ENCODE measurements around the gene RTL1.

RTL1 gene

GRCh38 chr14:100860556-100861187, 42.9 kb downstream of the RTL1 start:
- TF ChIP-seq FOXP2 (optimal IDR thresholded peaks at IDR 0.05; ENCODE audit: borderline replicate concordance, extremely low read depth, extremely low read length, insufficient read depth) = no peak
- no peak for TF ChIP-seq POLR2AphosphoS5 (IDR thresholded peaks at IDR 0.05; ENCODE audit: low read depth, low read length)
- no peak for TF ChIP-seq REST (IDR thresholded peaks at IDR 0.05; ENCODE audit: insufficient read depth in 1 of 2, low read depth in 2 of 2, low read length in 2 of 2)
- TF ChIP-seq SIN3A (IDR thresholded peaks at IDR 0.05; ENCODE audit: borderline replicate concordance, insufficient read depth, low read length) = no peak
- no peak for TF ChIP-seq TAF1 (IDR thresholded peaks at IDR 0.05; ENCODE audit: borderline replicate concordance, insufficient read depth, low read length)

GRCh38 chr14:100859781-100860180, 43.7 kb downstream of the RTL1 start:
- TF ChIP-seq FOXP2 (optimal IDR thresholded peaks at IDR 0.05; ENCODE audit: borderline replicate concordance, extremely low read depth, extremely low read length, insufficient read depth) (no peak), POLR2AphosphoS5 (IDR thresholded peaks at IDR 0.05; ENCODE audit: low read depth, low read length) (no peak), SIN3A (IDR thresholded peaks at IDR 0.05; ENCODE audit: borderline replicate concordance, insufficient read depth, low read length) (no peak), REST (IDR thresholded peaks at IDR 0.05; ENCODE audit: insufficient read depth in 1 of 2, low read depth in 2 of 2, low read length in 2 of 2) (no peak), TAF1 (IDR thresholded peaks at IDR 0.05; ENCODE audit: borderline replicate concordance, insufficient read depth, low read length) (no peak)

GRCh38 chr14:100858838-100859220, 44.7 kb downstream of the RTL1 start:
- no peak for TF ChIP-seq POLR2AphosphoS5 (IDR thresholded peaks at IDR 0.05; ENCODE audit: low read depth, low read length)
- no peak for TF ChIP-seq SIN3A (IDR thresholded peaks at IDR 0.05; ENCODE audit: borderline replicate concordance, insufficient read depth, low read length)
- TF ChIP-seq TAF1 (IDR thresholded peaks at IDR 0.05; ENCODE audit: borderline replicate concordance, insufficient read depth, low read length) = no peak
- TF ChIP-seq FOXP2 (optimal IDR thresholded peaks at IDR 0.05; ENCODE audit: borderline replicate concordance, extremely low read depth, extremely low read length, insufficient read depth) = no peak

- TF ChIP-seq REST (IDR thresholded peaks at IDR 0.05; ENCODE audit: insufficient read depth in 1 of 2, low read depth in 2 of 2, low read length in 2 of 2) = no peak
- no peak for TF ChIP-seq POLR2AphosphoS5 (IDR thresholded peaks at IDR 0.05; ENCODE audit: low read depth, low read length)
- TF ChIP-seq TAF1 (IDR thresholded peaks at IDR 0.05; ENCODE audit: borderline replicate concordance, insufficient read depth, low read length) = no peak
- TF ChIP-seq FOXP2 (optimal IDR thresholded peaks at IDR 0.05; ENCODE audit: borderline replicate concordance, extremely low read depth, extremely low read length, insufficient read depth) = no peak
- no peak for TF ChIP-seq SIN3A (IDR thresholded peaks at IDR 0.05; ENCODE audit: borderline replicate concordance, insufficient read depth, low read length)
These were observed 45.3 kb downstream of the RTL1 start for GRCh38 chr14:100857923-100858837.

GRCh38 chr14:100857233-100857922, 46.1 kb downstream of the RTL1 start:
- no peak for TF ChIP-seq POLR2AphosphoS5 (IDR thresholded peaks at IDR 0.05; ENCODE audit: low read depth, low read length)
- TF ChIP-seq SIN3A (IDR thresholded peaks at IDR 0.05; ENCODE audit: borderline replicate concordance, insufficient read depth, low read length) = no peak
- TF ChIP-seq TAF1 (IDR thresholded peaks at IDR 0.05; ENCODE audit: borderline replicate concordance, insufficient read depth, low read length) = no peak
- TF ChIP-seq REST (IDR thresholded peaks at IDR 0.05; ENCODE audit: insufficient read depth in 1 of 2, low read depth in 2 of 2, low read length in 2 of 2) = no peak
- TF ChIP-seq FOXP2 (optimal IDR thresholded peaks at IDR 0.05; ENCODE audit: borderline replicate concordance, extremely low read depth, extremely low read length, insufficient read depth) = no peak
